ENCODE results near the gene DISC1.

Gene DISC1

GRCh38 chr1:231828182-231828920 lies 201.8 kb downstream of the DISC1 start:
- TF ChIP-seq CTCF (conservative IDR thresholded peaks at IDR 0.05) (no peak), ZFX (IDR thresholded peaks at IDR 0.05) (no peak)

GRCh38 chr1:231829332-231829731 lies 202.7 kb downstream of the DISC1 start:
- TF ChIP-seq CTCF (conservative IDR thresholded peaks at IDR 0.05) (no peak), ZFX (IDR thresholded peaks at IDR 0.05) (no peak)
- H3K27ac ChIP-seq = no peak overlapping the region

More at GRCh38 chr1:231828182-231828920, 201.8 kb downstream of the DISC1 start:
- H3K27ac ChIP-seq = no peak overlapping the region

GRCh38 chr1:231836227-231836893 lies 209.8 kb downstream of the DISC1 start:
- TF ChIP-seq ZFX (IDR thresholded peaks at IDR 0.05) (no peak), CTCF (conservative IDR thresholded peaks at IDR 0.05) (no peak)
- H3K27ac ChIP-seq = no peak overlapping the region

- H3K27ac ChIP-seq = no peak overlapping the region
- TF ChIP-seq CTCF (conservative IDR thresholded peaks at IDR 0.05) (no peak), ZFX (IDR thresholded peaks at IDR 0.05) (no peak)
Measured at GRCh38 chr1:231838521-231838920, 211.9 kb downstream of the DISC1 start.

GRCh38 chr1:231839999-231840398 lies 213.4 kb downstream of the DISC1 start:
- H3K27ac ChIP-seq = no peak overlapping the region
- TF ChIP-seq CTCF (conservative IDR thresholded peaks at IDR 0.05) (no peak), ZFX (IDR thresholded peaks at IDR 0.05) (no peak)

GRCh38 chr1:231841616-231842344 lies 215.2 kb downstream of the DISC1 start:
- H3K27ac ChIP-seq = no peak overlapping the region
- TF ChIP-seq CTCF (conservative IDR thresholded peaks at IDR 0.05) (no peak), ZFX (IDR thresholded peaks at IDR 0.05) (no peak)

GRCh38 chr1:231842441-231842840 lies 215.9 kb downstream of the DISC1 start:
- no peak overlapping the region for H3K27ac ChIP-seq
- TF ChIP-seq ZFX (IDR thresholded peaks at IDR 0.05) (no peak), CTCF (conservative IDR thresholded peaks at IDR 0.05) (no peak)
